Panc1 (cell line): ENCODE data around the gene BCL3. TPM values are rescaled to one million over a fixed set of nuclear protein-coding genes. Genes with fewer than 3 reads are reported as not detected.

Experiments
- ATAC-seq: fragments of 200-7000 bp; cut with Tn5 transposase; 2 replicates; pipeline ENCODE4 v1.9.1; 2020; ENCODE audit warnings: mild to moderate bottlenecking, moderate library complexity
- BruUV-seq: library from RNA; stranded (reverse); fragments of 400-500 nt; replicated peaks from 2 replicates; lab custom pipeline; 2021; lab: Mats Ljungman, UMichigan
- CTCF ChIA-PET: fragments of 300-600 bp; sonication (Branson Sonifier 250); formaldehyde crosslinking; loops from one replicate; lab custom pipeline; 2022; ENCODE audit warnings: antibody characterized with exemption; lab: Charles Lee
- POLR2A ChIA-PET: fragments of 300-600 bp; sonication (Branson Sonifier 250); formaldehyde crosslinking; loops from one replicate; lab custom pipeline; 2022; ENCODE audit warnings: antibody characterized with exemption; lab: Charles Lee
- DNase-seq: peaks from one replicate; pipeline ENCODE4 v3.0.0-alpha.2; 2010; ENCODE audit warnings: low read depth, low spot score
- H3K27ac ChIP-seq: 2 replicates; pipeline ENCODE4 v1.5.1; 2011; ENCODE audit warnings: mild to moderate bottlenecking, low read length, inconsistent platforms
- H3K27me3 ChIP-seq: fragments of 200-500 bp; sonication (Bioruptor generic); 2 replicates; pipeline ENCODE4 v1.6.0; 2014; ENCODE audit warnings: low read length, inconsistent platforms; ENCODE audit not compliant: control insufficient read depth, insufficient read depth
- H3K36me3 ChIP-seq: fragments of 200-500 bp; sonication (Bioruptor generic); 2 replicates; pipeline ENCODE4 v1.5.1; 2014; ENCODE audit warnings: inconsistent platforms, mild to moderate bottlenecking, low read length, moderate library complexity; ENCODE audit not compliant: control insufficient read depth, insufficient read depth
- H3K4me1 ChIP-seq: 2 replicates; pipeline ENCODE4 v1.5.1; 2011; ENCODE audit warnings: inconsistent platforms, mild to moderate bottlenecking, low read length, moderate library complexity; ENCODE audit not compliant: control insufficient read depth, insufficient read depth
- H3K4me3 ChIP-seq, 2 experiments: 2 replicates each; pipeline ENCODE4 v1.5.1; 2011 to 2012; ENCODE audit warnings: low read depth in 2 of 2, low read length in 2 of 2, mild to moderate bottlenecking in 2 of 2, inconsistent platforms in 1 of 2, moderate library complexity in 1 of 2
- H3K9me3 ChIP-seq: fragments of 200-500 bp; sonication (Bioruptor generic); 2 replicates; pipeline ENCODE4 v1.5.1; 2014; ENCODE audit warnings: low read depth, mild to moderate bottlenecking, inconsistent platforms, low read length, moderate library complexity; ENCODE audit not compliant: control insufficient read depth, insufficient read depth
- POLR2AphosphoS5 ChIP-seq: IDR thresholded peaks from 2 replicates; pipeline ENCODE4 v1.6.1; 2012; ENCODE audit warnings: mild to moderate bottlenecking, low read depth, low read length, moderate library complexity
- REST ChIP-seq, 2 experiments: IDR thresholded peaks; 2 replicates each; pipeline ENCODE4 v1.6.1; 2011 to 2012; ENCODE audit warnings: low read depth in 2 of 2, control low read depth in 1 of 2, low read length in 1 of 2, mild to moderate bottlenecking in 1 of 2, moderate library complexity in 1 of 2; ENCODE audit not compliant: insufficient read depth in 1 of 2
- SIN3A ChIP-seq: IDR thresholded peaks from 2 replicates; pipeline ENCODE4 v1.6.1; 2012; ENCODE audit warnings: low read depth, mild to moderate bottlenecking, low read length, moderate library complexity, borderline replicate concordance; ENCODE audit not compliant: insufficient read depth
- TCF7L2 ChIP-seq: IDR thresholded peaks from 2 replicates; pipeline ENCODE4 v1.6.1; 2011; ENCODE audit warnings: mild to moderate bottlenecking, low read depth, low read length, inconsistent platforms
- in situ Hi-C: cut with HindIII; loops from 2 replicates; pipeline ENCODE4 v1.10.0; 2016; ENCODE audit warnings: low sequenced_read_pairs, low pct_unique_long_range_greater_than_20kb
- intact Hi-C: fragments of 100-400 bp; cut with micrococcal nuclease; formaldehyde crosslinking; loops from one replicate; pipeline ENCODE4 v1.10.0; 2022; ENCODE audit not compliant: unreplicated experiment
- total RNA-seq: library from RNA; stranded (reverse); gene quantifications from one replicate; pipeline ENCODE4 v1.2.1, GENCODE V29; 2021; ENCODE audit not compliant: unreplicated experiment
- TF ChIP-seq, protein P1 (sequence below): fragments of 450-650 bp; IDR thresholded peaks from 2 replicates; pipeline ENCODE4 v1.5.1; 2017; ENCODE audit warnings: mild to moderate bottlenecking

The BCL3 gene
- total RNA-seq, 1 experiment from 2014 or later: 48.5 TPM

DNA sequence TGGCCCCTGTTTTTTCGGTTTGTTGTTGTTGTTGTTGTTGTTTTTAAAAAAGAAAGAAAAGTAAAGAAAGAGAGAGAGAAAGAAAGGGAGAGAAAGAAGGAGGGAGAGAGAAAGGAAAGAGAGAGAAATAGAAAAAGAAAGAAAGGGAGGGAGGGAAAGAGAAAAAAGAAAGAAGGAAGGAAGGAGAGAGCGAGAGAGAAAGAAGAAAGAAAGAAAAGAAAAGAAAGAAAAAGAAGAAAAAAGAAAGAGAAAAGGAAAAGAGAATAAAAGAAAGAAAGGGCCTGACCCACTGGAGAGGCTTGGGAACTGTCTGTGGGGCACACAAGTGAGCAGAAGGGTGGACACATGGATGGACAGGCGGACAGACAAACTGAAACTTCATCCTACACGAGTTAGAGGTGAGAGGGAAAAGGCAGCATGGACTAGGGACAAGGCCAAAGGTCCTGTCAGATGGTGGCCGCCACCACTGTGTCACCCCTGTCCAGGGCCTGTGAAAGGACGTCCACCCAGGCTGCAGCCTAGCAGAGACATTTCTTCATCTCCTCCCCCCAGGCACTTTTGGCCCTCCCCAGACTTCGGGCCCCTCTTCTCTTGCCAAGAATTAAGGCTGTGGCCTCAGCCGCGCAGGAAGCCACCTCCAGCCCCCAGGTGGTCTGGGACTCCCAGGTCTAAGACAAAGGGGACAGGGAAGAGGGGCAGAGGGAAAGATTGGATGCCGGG lies 51.3 kb downstream of the BCL3 start:
- in situ Hi-C loops: no loop called here
- H3K4me1 ChIP-seq: peaks cover 13% of the 10 kb centered on the region
- intact Hi-C loops: loop anchor here (5.0 kb wide), 1 partner anchor 43 kb away; no protein-coding TSS in a partner anchor
- TF ChIP-seq SIN3A (no peak), POLR2AphosphoS5 (no peak), REST (IDR thresholded peaks at IDR 0.05; ENCODE audit: insufficient read depth in 1 of 2, low read depth in 2 of 2, low read length in 1 of 2) (no peak), TCF7L2 (no peak)
- TF ChIP-seq, protein P1, sequence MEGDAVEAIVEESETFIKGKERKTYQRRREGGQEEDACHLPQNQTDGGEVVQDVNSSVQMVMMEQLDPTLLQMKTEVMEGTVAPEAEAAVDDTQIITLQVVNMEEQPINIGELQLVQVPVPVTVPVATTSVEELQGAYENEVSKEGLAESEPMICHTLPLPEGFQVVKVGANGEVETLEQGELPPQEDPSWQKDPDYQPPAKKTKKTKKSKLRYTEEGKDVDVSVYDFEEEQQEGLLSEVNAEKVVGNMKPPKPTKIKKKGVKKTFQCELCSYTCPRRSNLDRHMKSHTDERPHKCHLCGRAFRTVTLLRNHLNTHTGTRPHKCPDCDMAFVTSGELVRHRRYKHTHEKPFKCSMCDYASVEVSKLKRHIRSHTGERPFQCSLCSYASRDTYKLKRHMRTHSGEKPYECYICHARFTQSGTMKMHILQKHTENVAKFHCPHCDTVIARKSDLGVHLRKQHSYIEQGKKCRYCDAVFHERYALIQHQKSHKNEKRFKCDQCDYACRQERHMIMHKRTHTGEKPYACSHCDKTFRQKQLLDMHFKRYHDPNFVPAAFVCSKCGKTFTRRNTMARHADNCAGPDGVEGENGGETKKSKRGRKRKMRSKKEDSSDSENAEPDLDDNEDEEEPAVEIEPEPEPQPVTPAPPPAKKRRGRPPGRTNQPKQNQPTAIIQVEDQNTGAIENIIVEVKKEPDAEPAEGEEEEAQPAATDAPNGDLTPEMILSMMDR: no peak
- ChIA-PET POLR2A (no interaction called here), CTCF (interaction anchor here (0.6 kb wide), 1 partner anchor 238 kb away, joined by 7 read pairs; no protein-coding TSS in a partner anchor)
- H3K27ac ChIP-seq: peak overlapping the region; percentile 21; the same call in 1 of the 2 replicates
- no peaks in the 10 kb centered on the region for H3K36me3 ChIP-seq
- H3K27me3 ChIP-seq: no peaks in the 10 kb centered on the region
- peak; percentile 13; the same call in 1 of the 2 replicates for ATAC-seq
- no peak overlapping the region for H3K4me3 ChIP-seq
- H3K9me3 ChIP-seq: no peaks in the 10 kb centered on the region
- no peak for DNase-seq
- no TSS peak for BruUV-seq

- Histone ChIP-seq H3K4me3 (no peak overlapping the region), H3K27ac (peak overlapping the region; percentile 21; the same call in 1 of the 2 replicates), H3K4me1 (peaks cover 13% of the 10 kb centered on the region), H3K9me3 (no peaks in the 10 kb centered on the region), H3K27me3 (no peaks in the 10 kb centered on the region), H3K36me3 (no peaks in the 10 kb centered on the region)
- no TSS peak for BruUV-seq
- ATAC-seq (peak; percentile 94), DNase-seq (no peak)
- no peak for TF ChIP-seq TCF7L2
- no peak for TF ChIP-seq POLR2AphosphoS5
- TF ChIP-seq, protein P1: peak; percentile 88; the same call in 1 of the 2 replicates
- intact Hi-C loops (no loop called here), in situ Hi-C loops (no loop called here)
- POLR2A ChIA-PET: no interaction called here
- CTCF ChIA-PET: interaction anchor here (0.6 kb wide), 1 partner anchor 239 kb away, joined by 7 read pairs; no protein-coding TSS in a partner anchor
Measured at GRCh38 chr19:44800461-44800860, 52.0 kb downstream of the BCL3 start.
